GM12892 (cell line): ENCODE results near the gene BACH1.
A peak's percentile ranks its signal among the peaks of the same experiment; 100 is the strongest.

Experiments used
- POLR2A ChIP-seq: IDR thresholded peaks from 2 replicates; pipeline ENCODE4 v1.6.1; 2011; ENCODE audit warnings: low read depth, low read length, control low read depth
- POLR2AphosphoS5 ChIP-seq: IDR thresholded peaks from 2 replicates; pipeline ENCODE4 v1.6.1; 2011; ENCODE audit warnings: low read depth, low read length, control low read depth
- TAF1 ChIP-seq: IDR thresholded peaks from 2 replicates; pipeline ENCODE4 v1.6.1; 2011; ENCODE audit warnings: low read depth, mild to moderate bottlenecking, control low read depth, low read length, borderline replicate concordance

DNA sequence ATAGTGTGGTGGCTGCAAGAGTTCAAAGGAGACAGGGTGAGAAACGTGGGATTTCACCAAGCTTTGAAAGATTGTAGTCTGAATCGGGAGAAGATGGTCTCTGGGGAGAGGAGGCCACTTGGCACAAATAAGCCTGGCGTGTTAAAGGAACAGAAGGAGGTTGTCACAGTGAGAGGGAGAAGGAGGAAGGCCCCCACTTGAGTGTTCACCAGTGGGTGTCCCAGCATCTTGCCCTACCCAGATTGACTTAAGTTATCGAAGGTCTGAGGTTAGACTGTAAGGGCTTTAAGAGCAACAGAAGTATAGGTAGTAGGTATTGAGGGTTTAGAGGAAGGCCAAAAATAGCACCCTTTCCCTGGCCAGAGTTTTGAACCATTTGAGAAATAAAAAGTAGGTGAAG is 48.0 kb downstream of the BACH1 start:
- TF ChIP-seq POLR2A (0 out of 2 replicates have a peak, but pooled peaks have one; percentile 43), TAF1 (no peak), POLR2AphosphoS5 (peak; percentile 71)
